ENCODE data around the gene MEF2A. TPM values are rescaled to one million over a fixed set of nuclear protein-coding genes. Genes with fewer than 3 reads are reported as not detected.

The MEF2A gene
- total and polyA plus RNA-seq, 9 of the 15 experiments (the other 6 are each of a cell fraction or from before 2014, with no cell fraction given): 1.6 to 18.7 (median 8.7) TPM

DNA sequence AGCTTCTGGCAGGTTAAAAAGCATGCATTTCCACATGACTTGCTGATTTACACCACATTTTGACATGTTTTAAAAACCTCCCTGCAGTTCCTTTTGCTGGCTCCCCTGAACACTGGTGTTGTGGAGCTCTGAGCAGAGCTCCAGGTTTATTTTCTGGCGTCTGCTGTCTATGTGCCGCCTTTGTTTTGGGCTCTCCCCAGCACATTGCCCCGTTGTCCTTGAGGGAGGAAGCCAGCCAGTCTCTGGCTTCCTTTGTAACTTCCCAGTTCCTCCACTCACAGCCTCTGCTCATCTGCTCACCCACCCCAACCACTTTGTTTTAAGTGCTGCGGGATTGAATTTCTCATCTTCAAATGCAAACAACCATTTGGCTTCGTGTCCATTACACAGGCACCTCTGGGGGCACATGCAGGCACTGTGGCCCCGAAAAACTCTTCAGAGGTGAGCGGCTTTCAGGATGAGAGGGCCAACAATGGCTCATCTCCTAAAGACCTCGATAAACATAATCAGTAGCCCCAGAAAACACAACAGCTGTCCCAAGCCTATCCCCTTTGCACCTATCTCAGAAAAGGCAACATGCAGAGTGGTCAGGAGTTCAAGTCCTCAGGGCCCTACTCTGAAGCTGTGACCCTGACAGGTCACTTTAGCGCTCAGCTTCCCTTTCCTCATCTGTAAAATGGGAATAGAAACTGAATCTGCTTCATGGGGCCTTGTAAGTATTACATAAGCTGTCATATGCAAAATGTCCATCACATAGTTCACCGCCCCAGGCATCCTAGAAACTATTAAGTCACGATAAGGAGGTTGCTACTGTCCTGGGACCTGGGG lies 1.3 kb upstream of the MEF2A start:
- H3K27me3 ChIP-seq (ENCODE audit: control insufficient read depth in 2 of 2, insufficient read depth in 2 of 2, low read length in 2 of 2): peaks cover 4 to 8% of the 10 kb centered on the region in 2 experiments; a peak in 4 of 5 replicates
- H3K9ac ChIP-seq (ENCODE audit: insufficient read depth in 1 of 2, low read depth in 2 of 2, low read length in 2 of 2): peak overlapping the region; percentile 23 to 83; a peak in 2 of 4 replicates
- DNase-seq (ENCODE audit: extremely low read depth in 1 of 4, low spot score in 3 of 4): peak in 1 of 4 experiments; percentile 20
- H3K4me1 ChIP-seq (replicated peaks in 1 of 2; ENCODE audit: control insufficient read depth in 2 of 2, insufficient read depth in 2 of 2, low read length in 2 of 2): peaks cover 16 to 23% of the 10 kb centered on the region in 2 experiments; a peak in 4 of 5 replicates
- 0 out of 2 replicates have a peak, but pooled peaks cover 13% of the 10 kb centered on the region for H4K20me1 ChIP-seq (replicated peaks; ENCODE audit: control insufficient read depth, insufficient read depth, low read length)
- ChIA-PET POLR2A (interaction anchor here (0.5 to 0.9 kb wide), 2 partner anchors 17 to 355 kb away, joined by 3 read pairs; no protein-coding TSS in a partner anchor), CTCF (ENCODE audit: low intra/inter-chr PET ratio) (no interaction called here)
- in situ Hi-C loops (cut with MboI): no loop called here
- H3K27ac ChIP-seq (ENCODE audit: extremely low read depth, low read depth, low read length): no peak overlapping the region
- FAIRE-seq: no peak
- no peaks in the 10 kb centered on the region for H3K36me3 ChIP-seq (ENCODE audit: control insufficient read depth, insufficient read depth, low read length)
- peak overlapping the region; percentile 64 for H3K4me2 ChIP-seq (ENCODE audit: insufficient read depth, low read length)
- H3K9me1 ChIP-seq (ENCODE audit: control insufficient read depth, insufficient read depth, low read length): no peaks in the 10 kb centered on the region
- intact Hi-C loops (cut with micrococcal nuclease): loop anchor here (5.0 kb wide), 2 partner anchors 48 to 138 kb away; no protein-coding TSS in a partner anchor
- H3K9me3 ChIP-seq (replicated peaks; ENCODE audit: control insufficient read depth, insufficient read depth, low read depth, low read length): no peaks in the 10 kb centered on the region
- 34% methylated on average over 10 of the region's 11 CpGs for WGBS (ENCODE audit: insufficient coverage, low coverage, missing lambda C conversion rate)
- H2AFZ ChIP-seq (ENCODE audit: low read depth, low read length): peak overlapping the region; percentile 72
- peaks cover 31% of the 10 kb centered on the region for H3K79me2 ChIP-seq (ENCODE audit: control insufficient read depth, insufficient read depth, low read length)
- ATAC-seq: no peak
- no TSS peak for BruUV-seq (replicated peaks)
- H3K4me3 ChIP-seq: peak overlapping the region; percentile 84
- peak; percentile 56; the same call in 1 of the 2 replicates for TF ChIP-seq ESRRA (IDR thresholded peaks at IDR 0.05; ENCODE audit: borderline replicate concordance, low read depth)
- no peak for TF ChIP-seq ZNF212 (CRISPR knock-in tag; IDR thresholded peaks at IDR 0.05)
- TF ChIP-seq ZFP30 (CRISPR knock-in tag; IDR thresholded peaks at IDR 0.05; ENCODE audit: borderline replicate concordance): no peak
- no peak for TF ChIP-seq NRF1 (conservative IDR thresholded peaks at IDR 0.05 in 1 of 2, IDR thresholded peaks at IDR 0.05 in 1 of 2)
- no peak for TF ChIP-seq KAT8 (IDR thresholded peaks at IDR 0.05; ENCODE audit: low read depth)
- no peak for TF ChIP-seq ZSCAN32 (CRISPR knock-in tag; IDR thresholded peaks at IDR 0.05)
- no peak for TF ChIP-seq BRF2 (IDR thresholded peaks at IDR 0.05; ENCODE audit: borderline replicate concordance, insufficient read depth, insufficient read length)
- TF ChIP-seq AFF1 (IDR thresholded peaks at IDR 0.05; ENCODE audit: low read depth in 1 of 2, partially characterized antibody in 2 of 2): no peak
- TF ChIP-seq ZSCAN29 (IDR thresholded peaks at IDR 0.05): no peak
- TF ChIP-seq TCF7L2 (IDR thresholded peaks at IDR 0.05; ENCODE audit: low read depth, low read length): no peak
- no peak for TF ChIP-seq NR2C1 (IDR thresholded peaks at IDR 0.05)
- TF ChIP-seq NR2C1 (tag; IDR thresholded peaks at IDR 0.05): 0 out of 2 replicates have a peak, but pooled peaks have one; percentile 7
- TF ChIP-seq, protein P1, sequence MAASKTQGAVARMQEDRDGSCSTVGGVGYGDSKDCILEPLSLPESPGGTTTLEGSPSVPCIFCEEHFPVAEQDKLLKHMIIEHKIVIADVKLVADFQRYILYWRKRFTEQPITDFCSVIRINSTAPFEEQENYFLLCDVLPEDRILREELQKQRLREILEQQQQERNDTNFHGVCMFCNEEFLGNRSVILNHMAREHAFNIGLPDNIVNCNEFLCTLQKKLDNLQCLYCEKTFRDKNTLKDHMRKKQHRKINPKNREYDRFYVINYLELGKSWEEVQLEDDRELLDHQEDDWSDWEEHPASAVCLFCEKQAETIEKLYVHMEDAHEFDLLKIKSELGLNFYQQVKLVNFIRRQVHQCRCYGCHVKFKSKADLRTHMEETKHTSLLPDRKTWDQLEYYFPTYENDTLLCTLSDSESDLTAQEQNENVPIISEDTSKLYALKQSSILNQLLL (CRISPR knock-in tag; IDR thresholded peaks at IDR 0.05; ENCODE audit: borderline replicate concordance): no peak
- no peak for TF ChIP-seq ZNF583 (CRISPR knock-in tag; IDR thresholded peaks at IDR 0.05)
- TF ChIP-seq POLR3G (IDR thresholded peaks at IDR 0.05; ENCODE audit: extremely low read depth, insufficient read length, insufficient replicate concordance): no peak
- TF ChIP-seq EHMT2 (IDR thresholded peaks at IDR 0.05): no peak

All from K562 (cell line).